PFSK-1 (cell line): ENCODE measurements around the gene ABHD11.

Source experiments
- POLR2AphosphoS5 ChIP-seq: IDR thresholded peaks from 2 replicates; pipeline ENCODE4 v1.6.1; 2012; ENCODE audit warnings: low read depth, mild to moderate bottlenecking, control low read depth, low read length, moderate library complexity
- REST ChIP-seq, 2 experiments: IDR thresholded peaks; 2 replicates each; pipeline versions ENCODE4 v1.6.1 to v1.8.0; 2011 to 2012; ENCODE audit warnings: low read depth in 2 of 2, low read length in 2 of 2, control low read depth in 1 of 2, inconsistent platforms in 1 of 2, mild to moderate bottlenecking in 1 of 2, moderate library complexity in 1 of 2; ENCODE audit not compliant: insufficient read depth in 1 of 2
- SIN3A ChIP-seq: IDR thresholded peaks from 2 replicates; pipeline ENCODE4 v1.6.1; 2012; ENCODE audit warnings: mild to moderate bottlenecking, low read length, moderate library complexity, borderline replicate concordance; ENCODE audit not compliant: insufficient read depth
- TAF1 ChIP-seq: IDR thresholded peaks from 2 replicates; pipeline ENCODE4 v1.6.1; 2012; ENCODE audit warnings: low read length, control low read depth, borderline replicate concordance; ENCODE audit not compliant: insufficient read depth

DNA sequence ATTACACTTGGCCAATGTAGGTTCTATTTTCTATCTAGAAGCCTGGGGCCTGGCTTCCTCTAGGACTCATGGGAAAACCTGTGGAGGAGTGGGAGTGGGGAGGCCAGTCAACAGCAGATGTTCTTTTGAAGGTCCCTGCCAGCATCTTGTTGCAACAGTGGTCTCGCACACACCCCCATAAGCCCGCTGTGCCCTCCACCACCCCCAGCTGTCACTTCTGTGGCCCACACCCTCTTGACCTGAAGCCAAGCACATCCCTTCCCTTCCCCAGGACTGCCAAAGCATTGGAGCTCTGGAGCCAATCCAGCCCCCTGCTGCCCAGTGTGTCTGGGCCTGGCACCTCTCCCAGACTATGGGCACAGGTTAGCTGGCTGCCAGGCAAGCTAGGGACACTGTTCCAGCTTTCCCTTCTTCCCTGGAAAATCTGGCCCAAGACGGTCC, 17.2 kb downstream of the ABHD11 start:
- TF ChIP-seq POLR2AphosphoS5, result no peak
- no peak for TF ChIP-seq TAF1
- TF ChIP-seq SIN3A, result no peak
- no peak for TF ChIP-seq REST (IDR thresholded peaks at IDR 0.05; ENCODE audit: insufficient read depth in 1 of 2, low read depth in 2 of 2, low read length in 2 of 2)
